ENCODE results near the gene ISM1. TPM values are rescaled to one million over a fixed set of nuclear protein-coding genes. Genes with fewer than 3 reads are reported as not detected.
A peak's percentile ranks its signal among the peaks of the same experiment; 100 is the strongest.

ISM1 gene
- total and polyA plus RNA-seq, 2 of the 13 experiments (the other 11 are each of a cell fraction or from before 2014, with no cell fraction given) = 0.40 to 1.4 TPM

DNA sequence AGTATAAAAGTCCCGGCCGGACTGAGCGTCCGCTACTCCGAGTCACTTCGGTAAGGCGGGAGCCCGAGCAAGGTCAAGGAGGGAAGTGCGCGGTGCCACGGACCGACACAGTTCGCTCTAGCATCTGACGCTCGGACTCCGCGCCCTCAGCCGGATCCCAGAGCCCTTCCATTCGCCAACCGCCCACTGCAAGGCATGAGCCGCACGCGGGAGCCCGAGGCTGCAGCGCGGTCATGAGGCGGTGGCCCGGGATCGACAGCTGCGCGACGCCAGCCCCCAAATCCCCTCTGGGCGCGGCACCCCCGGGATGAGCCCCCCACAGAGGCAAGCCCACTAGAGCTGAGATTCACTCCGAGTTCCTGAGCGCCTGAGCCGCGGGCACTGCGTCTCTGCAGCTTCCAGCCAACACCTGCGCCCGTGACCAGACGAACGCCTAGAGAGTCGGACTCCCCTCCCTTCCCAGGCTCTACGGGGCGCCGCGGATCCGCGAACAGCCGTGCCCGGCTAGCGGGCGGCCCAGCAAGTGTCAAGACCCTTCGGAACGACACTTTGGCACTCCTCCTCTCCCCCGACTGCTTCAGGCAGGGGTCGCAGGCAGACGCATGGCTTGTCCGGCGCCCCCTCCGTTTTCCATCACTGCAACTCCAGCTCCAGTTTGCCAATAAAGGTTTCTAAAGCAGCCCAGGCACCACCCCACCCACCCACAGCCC lies 725 bp upstream of the ISM1 start (continued):
- TF ChIP-seq THAP11 (CRISPR knock-in tag; IDR thresholded peaks at IDR 0.05) (peak; percentile 47), NR1H2 (CRISPR knock-in tag; IDR thresholded peaks at IDR 0.05; ENCODE audit: borderline replicate concordance, low read depth) (peak; percentile 88), ETV6 (CRISPR knock-in tag; conservative IDR thresholded peaks at IDR 0.05) (no peak; the same call in 1 of the 2 replicates), REPIN1 (CRISPR knock-in tag; IDR thresholded peaks at IDR 0.05; ENCODE audit: borderline replicate concordance, low read depth) (no peak), ZMYM3 (CRISPR knock-in tag; IDR thresholded peaks at IDR 0.05) (no peak), SRSF4 (IDR thresholded peaks at IDR 0.05; ENCODE audit: low read depth, low read length, poor library complexity, severe bottlenecking) (no peak), RBM39 (IDR thresholded peaks at IDR 0.05; ENCODE audit: low read depth, low read length, poor library complexity, severe bottlenecking) (peak; percentile 61), ZNF556 (CRISPR knock-in tag; IDR thresholded peaks at IDR 0.05; ENCODE audit: borderline replicate concordance) (peak; percentile 57; the same call in 1 of the 2 replicates), ERF (CRISPR knock-in tag; IDR thresholded peaks at IDR 0.05) (peak; percentile 68), ZNF34 (CRISPR knock-in tag; IDR thresholded peaks at IDR 0.05; ENCODE audit: borderline replicate concordance) (no peak), ZNF160 (CRISPR knock-in tag; IDR thresholded peaks at IDR 0.05) (no peak), SRF (IDR thresholded peaks at IDR 0.05; ENCODE audit: low read depth, low read length) (no peak), NR2C2 (CRISPR knock-in tag; IDR thresholded peaks at IDR 0.05; ENCODE audit: borderline replicate concordance) (no peak), HNRNPUL1 (IDR thresholded peaks at IDR 0.05; ENCODE audit: low read depth, low read length) (no peak), ZNF678 (CRISPR knock-in tag; IDR thresholded peaks at IDR 0.05) (peak; percentile 93), POGZ (CRISPR knock-in tag; IDR thresholded peaks at IDR 0.05) (peak; percentile 63), NBN (conservative IDR thresholded peaks at IDR 0.05) (no peak), PCBP1 (IDR thresholded peaks at IDR 0.05; ENCODE audit: borderline replicate concordance, low read depth, low read length) (peak; percentile 47; the same call in 1 of the 2 replicates), ZNF703 (CRISPR knock-in tag; IDR thresholded peaks at IDR 0.05; ENCODE audit: borderline replicate concordance) (no peak), ZBTB20 (CRISPR knock-in tag; IDR thresholded peaks at IDR 0.05; ENCODE audit: borderline replicate concordance, low read depth) (no peak; the same call in 1 of the 2 replicates), RBFOX2 (IDR thresholded peaks at IDR 0.05; ENCODE audit: low read depth, low read length) (peak; percentile 75)
- TF ChIP-seq, protein P1, sequence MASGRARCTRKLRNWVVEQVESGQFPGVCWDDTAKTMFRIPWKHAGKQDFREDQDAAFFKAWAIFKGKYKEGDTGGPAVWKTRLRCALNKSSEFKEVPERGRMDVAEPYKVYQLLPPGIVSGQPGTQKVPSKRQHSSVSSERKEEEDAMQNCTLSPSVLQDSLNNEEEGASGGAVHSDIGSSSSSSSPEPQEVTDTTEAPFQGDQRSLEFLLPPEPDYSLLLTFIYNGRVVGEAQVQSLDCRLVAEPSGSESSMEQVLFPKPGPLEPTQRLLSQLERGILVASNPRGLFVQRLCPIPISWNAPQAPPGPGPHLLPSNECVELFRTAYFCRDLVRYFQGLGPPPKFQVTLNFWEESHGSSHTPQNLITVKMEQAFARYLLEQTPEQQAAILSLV (CRISPR knock-in tag; IDR thresholded peaks at IDR 0.05; ENCODE audit: borderline replicate concordance) = peak; percentile 75; the same call in 1 of the 2 replicates
- TF ChIP-seq, protein P2, sequence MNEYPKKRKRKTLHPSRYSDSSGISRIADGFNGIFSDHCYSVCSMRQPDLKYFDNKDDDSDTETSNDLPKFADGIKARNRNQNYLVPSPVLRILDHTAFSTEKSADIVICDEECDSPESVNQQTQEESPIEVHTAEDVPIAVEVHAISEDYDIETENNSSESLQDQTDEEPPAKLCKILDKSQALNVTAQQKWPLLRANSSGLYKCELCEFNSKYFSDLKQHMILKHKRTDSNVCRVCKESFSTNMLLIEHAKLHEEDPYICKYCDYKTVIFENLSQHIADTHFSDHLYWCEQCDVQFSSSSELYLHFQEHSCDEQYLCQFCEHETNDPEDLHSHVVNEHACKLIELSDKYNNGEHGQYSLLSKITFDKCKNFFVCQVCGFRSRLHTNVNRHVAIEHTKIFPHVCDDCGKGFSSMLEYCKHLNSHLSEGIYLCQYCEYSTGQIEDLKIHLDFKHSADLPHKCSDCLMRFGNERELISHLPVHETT (CRISPR knock-in tag; conservative IDR thresholded peaks at IDR 0.05) = peak; percentile 21; the same call in 1 of the 2 replicates
- TF ChIP-seq, protein P3, sequence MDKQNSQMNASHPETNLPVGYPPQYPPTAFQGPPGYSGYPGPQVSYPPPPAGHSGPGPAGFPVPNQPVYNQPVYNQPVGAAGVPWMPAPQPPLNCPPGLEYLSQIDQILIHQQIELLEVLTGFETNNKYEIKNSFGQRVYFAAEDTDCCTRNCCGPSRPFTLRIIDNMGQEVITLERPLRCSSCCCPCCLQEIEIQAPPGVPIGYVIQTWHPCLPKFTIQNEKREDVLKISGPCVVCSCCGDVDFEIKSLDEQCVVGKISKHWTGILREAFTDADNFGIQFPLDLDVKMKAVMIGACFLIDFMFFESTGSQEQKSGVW (CRISPR knock-in tag; IDR thresholded peaks at IDR 0.05; ENCODE audit: borderline replicate concordance) = no peak
- TF ChIP-seq, protein P4, sequence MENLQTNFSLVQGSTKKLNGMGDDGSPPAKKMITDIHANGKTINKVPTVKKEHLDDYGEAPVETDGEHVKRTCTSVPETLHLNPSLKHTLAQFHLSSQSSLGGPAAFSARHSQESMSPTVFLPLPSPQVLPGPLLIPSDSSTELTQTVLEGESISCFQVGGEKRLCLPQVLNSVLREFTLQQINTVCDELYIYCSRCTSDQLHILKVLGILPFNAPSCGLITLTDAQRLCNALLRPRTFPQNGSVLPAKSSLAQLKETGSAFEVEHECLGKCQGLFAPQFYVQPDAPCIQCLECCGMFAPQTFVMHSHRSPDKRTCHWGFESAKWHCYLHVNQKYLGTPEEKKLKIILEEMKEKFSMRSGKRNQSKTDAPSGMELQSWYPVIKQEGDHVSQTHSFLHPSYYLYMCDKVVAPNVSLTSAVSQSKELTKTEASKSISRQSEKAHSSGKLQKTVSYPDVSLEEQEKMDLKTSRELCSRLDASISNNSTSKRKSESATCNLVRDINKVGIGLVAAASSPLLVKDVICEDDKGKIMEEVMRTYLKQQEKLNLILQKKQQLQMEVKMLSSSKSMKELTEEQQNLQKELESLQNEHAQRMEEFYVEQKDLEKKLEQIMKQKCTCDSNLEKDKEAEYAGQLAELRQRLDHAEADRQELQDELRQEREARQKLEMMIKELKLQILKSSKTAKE (CRISPR knock-in tag; IDR thresholded peaks at IDR 0.05; ENCODE audit: borderline replicate concordance) = peak; percentile 61; the same call in 1 of the 2 replicates

Data from HepG2 (cell line).